GM12891 (cell line): Measurements from ENCODE around the gene SYNE1. TPM values are rescaled to one million over a fixed set of nuclear protein-coding genes. Genes with fewer than 3 reads are reported as not detected.
"Not testable (repeated sequence)": the region's sequence is repeated elsewhere in the genome, so short reads cannot be mapped to it uniquely, and the experiment has no call there.

Experiments
- DNase-seq: peaks from one replicate; pipeline ENCODE4 v3.0.0; 2011; ENCODE audit warnings: low spot score; ENCODE audit not compliant: insufficient read length
- FAIRE-seq: peaks from 2 replicates; lab custom pipeline; 2011; peaks lifted over from hg19 to GRCh38; lab: Jason Lieb, UNC
- PAX5 ChIP-seq: IDR thresholded peaks from 2 replicates; pipeline ENCODE4 v1.6.1; 2011; ENCODE audit warnings: low read length, moderate library complexity, mild to moderate bottlenecking; ENCODE audit not compliant: insufficient read depth, severe bottlenecking
- POLR2A ChIP-seq: IDR thresholded peaks from 2 replicates; pipeline ENCODE4 v1.6.1; 2011; ENCODE audit warnings: low read depth, low read length, control low read depth
- POLR2AphosphoS5 ChIP-seq: IDR thresholded peaks from 2 replicates; pipeline ENCODE4 v1.6.1; 2011; ENCODE audit warnings: low read depth, low read length, control low read depth
- POU2F2 ChIP-seq: IDR thresholded peaks from 2 replicates; pipeline ENCODE4 v1.6.1; 2011; ENCODE audit warnings: low read depth, mild to moderate bottlenecking, control low read depth, low read length, moderate library complexity
- SPI1 ChIP-seq: IDR thresholded peaks from 2 replicates; pipeline ENCODE4 v1.6.1; 2011; ENCODE audit warnings: low read depth, low read length, control low read depth
- TAF1 ChIP-seq: IDR thresholded peaks from 2 replicates; pipeline ENCODE4 v1.6.1; 2011; ENCODE audit warnings: low read depth, low read length, control low read depth
- polyA plus RNA-seq: library from polyadenylated mRNA; unstranded; fragments of >200 nt; gene quantifications from one replicate; pipeline ENCODE4 v1.2.1, GENCODE V29; 2012; ENCODE audit warnings: low read depth, missing spikeins, inconsistent platforms; ENCODE audit not compliant: missing spikeins

SYNE1 gene
- polyA plus RNA-seq: 9.2 TPM

GRCh38 chr6:152637296-152638047 lies at the start of gene SYNE1:
Gene SYNE1, minus strand, starts transcription at chr6:152637362. Its CDS starts 9,031 bp downstream, at chr6:152628331.
- DNase-seq: no peak
- no peak for FAIRE-seq

GRCh38 chr6:152685819-152686218 lies 48.7 kb upstream of the SYNE1 start:
- TF ChIP-seq POLR2AphosphoS5: no peak
- TF ChIP-seq POLR2A: no peak
- no peak for TF ChIP-seq SPI1
- no peak for TF ChIP-seq POU2F2
- no peak for TF ChIP-seq TAF1
- TF ChIP-seq PAX5: no peak
- no peak for DNase-seq
- FAIRE-seq: no peak

More at GRCh38 chr6:152637296-152638047, at the start of gene SYNE1:
- TF ChIP-seq POLR2A (no peak), SPI1 (no peak), POLR2AphosphoS5 (no peak), PAX5 (no peak), POU2F2 (no peak)

- FAIRE-seq, DNase-seq: not testable (repeated sequence)
These were observed 45.8 kb upstream of the SYNE1 start for GRCh38 chr6:152682935-152683334.

- no peak for FAIRE-seq
- TF ChIP-seq PAX5: no peak
- TF ChIP-seq SPI1: no peak
- TF ChIP-seq POLR2AphosphoS5: no peak
- no peak for TF ChIP-seq POU2F2
- no peak for TF ChIP-seq POLR2A
- no peak for TF ChIP-seq TAF1
- no peak for DNase-seq
These were observed 45.0 kb upstream of the SYNE1 start for GRCh38 chr6:152682141-152682540.

GRCh38 chr6:152680879-152681517 lies 43.8 kb upstream of the SYNE1 start:
- DNase-seq: no peak
- TF ChIP-seq PAX5 (no peak), TAF1 (no peak), POLR2A (no peak), POLR2AphosphoS5 (no peak), POU2F2 (no peak), SPI1 (no peak)
- no peak for FAIRE-seq

- DNase-seq (no peak), FAIRE-seq (no peak)
- no peak for TF ChIP-seq POLR2AphosphoS5
- TF ChIP-seq SPI1: peak; percentile 60
These were observed 43.0 kb upstream of the SYNE1 start for GRCh38 chr6:152680151-152680550.

GRCh38 chr6:152673236-152673635 lies 36.1 kb upstream of the SYNE1 start:
- TF ChIP-seq POLR2A: no peak
- FAIRE-seq: no peak
- DNase-seq: no peak

- no peak for TF ChIP-seq POU2F2
- no peak for TF ChIP-seq SPI1
- TF ChIP-seq POLR2A: no peak
- TF ChIP-seq PAX5: no peak
- TF ChIP-seq POLR2AphosphoS5: no peak
- FAIRE-seq (no peak), DNase-seq (no peak)
These were observed 34.0 kb upstream of the SYNE1 start for GRCh38 chr6:152671171-152671570.

- no peak for DNase-seq
- peak; percentile 26 for FAIRE-seq
- TF ChIP-seq POLR2AphosphoS5: no peak
- TF ChIP-seq PAX5: no peak
- TF ChIP-seq POLR2A: no peak
- TF ChIP-seq SPI1: no peak
- no peak for TF ChIP-seq POU2F2
- no peak for TF ChIP-seq TAF1
These were observed 32.7 kb upstream of the SYNE1 start for GRCh38 chr6:152669895-152670294.

GRCh38 chr6:152661776-152662175 lies 24.6 kb upstream of the SYNE1 start:
- TF ChIP-seq POLR2A (no peak), POU2F2 (no peak), TAF1 (no peak), POLR2AphosphoS5 (no peak), PAX5 (no peak), SPI1 (no peak)
- DNase-seq: no peak
- FAIRE-seq: no peak

GRCh38 chr6:152651986-152652385 lies 14.8 kb upstream of the SYNE1 start:
- no peak for TF ChIP-seq TAF1
- TF ChIP-seq PAX5: no peak
- TF ChIP-seq POLR2AphosphoS5: no peak
- TF ChIP-seq SPI1: no peak
- no peak for TF ChIP-seq POU2F2
- TF ChIP-seq POLR2A: no peak
- no peak for FAIRE-seq
- DNase-seq: no peak
